Endodermal cell (in vitro differentiated cells): ENCODE results near the gene ZNF516. TPM values are rescaled to one million over a fixed set of nuclear protein-coding genes. Genes with fewer than 3 reads are reported as not detected.

Source experiments
- DNase-seq: peaks from one replicate; pipeline ENCODE4 v3.0.0-alpha.2; 2017
- H3K27ac ChIP-seq: 2 replicates; pipeline ENCODE4 v1.5.1; 2013; ENCODE audit warnings: mild to moderate bottlenecking, low read depth, low read length, moderate library complexity
- H3K27me3 ChIP-seq: 2 replicates; pipeline ENCODE4 v1.6.1; 2013; ENCODE audit warnings: mild to moderate bottlenecking, low read length, moderate library complexity; ENCODE audit not compliant: insufficient read depth, control insufficient read depth, poor library complexity, severe bottlenecking
- H3K36me3 ChIP-seq: 2 replicates; pipeline ENCODE4 v1.7.0; 2013; ENCODE audit warnings: mild to moderate bottlenecking, low read length, moderate library complexity; ENCODE audit not compliant: control insufficient read depth, insufficient read depth
- H3K4me1 ChIP-seq: one replicate; pipeline ENCODE4 v1.7.0; 2013; ENCODE audit warnings: low read length; ENCODE audit not compliant: control insufficient read depth, insufficient read depth
- H3K4me3 ChIP-seq: 2 replicates; pipeline ENCODE4 v1.5.1; 2013; ENCODE audit warnings: mild to moderate bottlenecking, low read length, moderate library complexity
- H3K9ac ChIP-seq: 2 replicates; pipeline ENCODE4 v1.6.1; 2013; ENCODE audit warnings: mild to moderate bottlenecking, low read length, moderate library complexity; ENCODE audit not compliant: poor library complexity, severe bottlenecking; ENCODE audit errors: extremely low read depth
- H3K9me3 ChIP-seq: 2 replicates; pipeline ENCODE4 v1.6.1; 2013; ENCODE audit warnings: mild to moderate bottlenecking, low read length, moderate library complexity; ENCODE audit not compliant: control insufficient read depth
- H3K27ac Mint-ChIP-seq: 2 replicates; pipeline ENCODE4 v1.8.0; 2020; ENCODE audit warnings: mixed read lengths
- H3K27me3 Mint-ChIP-seq: 2 replicates; pipeline ENCODE4 v1.8.0; 2021; ENCODE audit warnings: mild to moderate bottlenecking, mixed read lengths; ENCODE audit not compliant: insufficient read depth
- H3K36me3 Mint-ChIP-seq: 2 replicates; pipeline ENCODE4 v1.8.0; 2020; ENCODE audit warnings: low read depth, mixed read lengths
- H3K4me1 Mint-ChIP-seq: 2 replicates; pipeline ENCODE4 v1.8.0; 2020; ENCODE audit warnings: mixed read lengths
- H3K4me3 Mint-ChIP-seq: 2 replicates; pipeline ENCODE4 v1.8.0; 2020; ENCODE audit warnings: mild to moderate bottlenecking, moderate library complexity, mixed read lengths
- H3K9me3 Mint-ChIP-seq: 2 replicates; pipeline ENCODE4 v1.8.0; 2020; ENCODE audit warnings: mild to moderate bottlenecking, mixed read lengths
- WGBS, 2 experiments: methylation state at CpG; one replicate each; pipeline versions ENCODE4 v1.1.5 to v1.1.7; 2013; ENCODE audit warnings: missing lambda C conversion rate in 2 of 2, mixed read lengths in 1 of 2; ENCODE audit not compliant: insufficient coverage in 1 of 2, insufficient read length in 1 of 2; 5-methylcytosine and 5-hydroxymethylcytosine counted together
- total RNA-seq, 2 donors: library from RNA; stranded (reverse); fragmentation: NEBNext Ultra II Directional in 1 of 2; extraction: Animal tissue kit (Norgen Biotek cat#: 25700) in 1 of 2; gene quantifications; 2 replicates in 1 of 2; 3 replicates in 1 of 2; pipeline ENCODE4 v1.2.1, GENCODE V29; 2021
- TF ChIP-seq, protein P1 (sequence below): fragments of 200-600 bp; sonication (generic); conservative IDR thresholded peaks from 2 replicates; pipeline ENCODE4 v1.5.0; 2021; ENCODE audit warnings: antibody characterized with exemption, mild to moderate bottlenecking

The ZNF516 gene
- total RNA-seq, 2 donors from 2014 or later: 60.2 to 77.9 TPM

DNA sequence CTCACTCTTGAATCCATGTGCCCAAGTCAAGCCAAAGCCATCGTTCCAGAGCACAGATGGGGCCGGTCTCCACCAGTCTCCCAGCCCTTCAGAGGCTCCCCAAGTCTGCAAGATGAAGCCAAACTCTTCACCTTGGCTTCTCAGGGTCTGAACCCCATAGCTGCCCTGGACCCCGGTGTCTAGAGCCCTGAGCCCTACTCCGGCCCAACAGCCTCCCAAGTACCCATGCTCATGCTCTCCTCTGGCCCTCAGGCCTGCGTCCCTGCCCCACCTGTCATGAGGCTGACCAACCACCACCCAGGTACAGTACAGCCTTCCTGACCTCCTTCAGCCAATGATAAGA, 46.0 kb downstream of the ZNF516 start:
- Histone ChIP-seq H3K4me3 (no peak overlapping the region), H3K36me3 (no peaks in the 10 kb centered on the region), H3K27ac (no peak overlapping the region), H3K9me3 (no peaks in the 10 kb centered on the region), H3K27me3 (no peaks in the 10 kb centered on the region), H3K4me1 (peaks cover 26% of the 10 kb centered on the region), H3K9ac (no peak overlapping the region)
- Mint-ChIP-seq H3K36me3 (peaks cover 5% of the 10 kb centered on the region), H3K27ac (no peak overlapping the region), H3K4me1 (peaks cover 82% of the 10 kb centered on the region), H3K27me3 (peaks cover 6% of the 10 kb centered on the region), H3K4me3 (no peak overlapping the region), H3K9me3 (no peaks in the 10 kb centered on the region)
- DNase-seq: peak; percentile 28
- 94 to 97% methylated on average over 5 of the region's 5 CpGs for WGBS, 2 experiments
- TF ChIP-seq, protein P1, sequence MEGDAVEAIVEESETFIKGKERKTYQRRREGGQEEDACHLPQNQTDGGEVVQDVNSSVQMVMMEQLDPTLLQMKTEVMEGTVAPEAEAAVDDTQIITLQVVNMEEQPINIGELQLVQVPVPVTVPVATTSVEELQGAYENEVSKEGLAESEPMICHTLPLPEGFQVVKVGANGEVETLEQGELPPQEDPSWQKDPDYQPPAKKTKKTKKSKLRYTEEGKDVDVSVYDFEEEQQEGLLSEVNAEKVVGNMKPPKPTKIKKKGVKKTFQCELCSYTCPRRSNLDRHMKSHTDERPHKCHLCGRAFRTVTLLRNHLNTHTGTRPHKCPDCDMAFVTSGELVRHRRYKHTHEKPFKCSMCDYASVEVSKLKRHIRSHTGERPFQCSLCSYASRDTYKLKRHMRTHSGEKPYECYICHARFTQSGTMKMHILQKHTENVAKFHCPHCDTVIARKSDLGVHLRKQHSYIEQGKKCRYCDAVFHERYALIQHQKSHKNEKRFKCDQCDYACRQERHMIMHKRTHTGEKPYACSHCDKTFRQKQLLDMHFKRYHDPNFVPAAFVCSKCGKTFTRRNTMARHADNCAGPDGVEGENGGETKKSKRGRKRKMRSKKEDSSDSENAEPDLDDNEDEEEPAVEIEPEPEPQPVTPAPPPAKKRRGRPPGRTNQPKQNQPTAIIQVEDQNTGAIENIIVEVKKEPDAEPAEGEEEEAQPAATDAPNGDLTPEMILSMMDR: no peak

DNA sequence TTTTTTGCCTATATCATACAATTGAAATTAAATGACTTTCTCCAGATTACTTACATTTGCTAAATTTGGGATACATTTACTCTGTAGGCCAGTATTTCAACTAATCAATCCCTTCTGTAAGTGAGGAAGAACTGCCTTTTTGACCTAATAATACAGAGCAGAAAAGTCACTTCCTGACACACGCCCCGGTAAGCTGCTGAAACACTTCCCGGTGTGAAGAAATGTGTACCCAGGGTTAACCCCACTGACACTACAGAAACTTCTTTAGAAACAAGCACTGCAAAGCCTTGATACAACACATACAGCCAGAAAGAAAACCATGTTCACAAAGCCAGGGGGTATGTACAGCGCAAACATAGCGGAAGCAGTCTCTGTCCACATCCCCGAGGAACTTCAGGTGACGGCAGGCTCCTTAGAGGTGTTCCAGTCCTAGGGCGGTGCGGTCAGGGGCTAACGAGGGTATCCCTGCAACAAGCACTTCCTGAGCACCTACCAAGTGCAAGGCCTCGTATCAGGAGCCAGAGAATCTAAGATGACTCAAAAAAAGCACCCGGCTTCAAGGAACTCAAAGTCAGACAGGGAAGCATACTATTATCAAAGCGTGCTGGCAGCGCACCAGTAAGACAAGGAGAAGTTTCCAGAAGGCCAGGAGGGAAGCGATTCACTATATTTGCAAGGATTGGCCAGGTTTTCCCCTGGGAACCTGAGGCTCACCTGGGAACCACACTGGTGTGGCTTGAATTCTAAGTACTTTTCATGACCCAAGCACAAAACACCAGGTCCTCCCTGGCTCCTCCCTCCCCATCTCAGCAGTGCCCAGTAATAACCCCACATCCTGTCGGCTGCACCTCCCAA, 46.6 kb downstream of the ZNF516 start:
- H3K27ac ChIP-seq: no peak overlapping the region
- no peak overlapping the region for H3K4me3 Mint-ChIP-seq
- H3K36me3 ChIP-seq: no peaks in the 10 kb centered on the region
- DNase-seq: no peak
- no peaks in the 10 kb centered on the region for H3K27me3 ChIP-seq
- no peaks in the 10 kb centered on the region for H3K9me3 ChIP-seq
- H3K4me3 ChIP-seq: no peak overlapping the region
- no peaks in the 10 kb centered on the region for H3K9me3 Mint-ChIP-seq
- TF ChIP-seq, protein P1: no peak
- H3K36me3 Mint-ChIP-seq: peaks cover 5% of the 10 kb centered on the region
- H3K27ac Mint-ChIP-seq: no peak overlapping the region
- H3K4me1 Mint-ChIP-seq: peaks cover 80% of the 10 kb centered on the region
- no peak overlapping the region for H3K9ac ChIP-seq
- peaks cover 25% of the 10 kb centered on the region for H3K4me1 ChIP-seq
- peaks cover 6% of the 10 kb centered on the region for H3K27me3 Mint-ChIP-seq
- 93 to 95% methylated on average over 15 to 16 of the region's 16 CpGs for WGBS, 2 experiments

DNA sequence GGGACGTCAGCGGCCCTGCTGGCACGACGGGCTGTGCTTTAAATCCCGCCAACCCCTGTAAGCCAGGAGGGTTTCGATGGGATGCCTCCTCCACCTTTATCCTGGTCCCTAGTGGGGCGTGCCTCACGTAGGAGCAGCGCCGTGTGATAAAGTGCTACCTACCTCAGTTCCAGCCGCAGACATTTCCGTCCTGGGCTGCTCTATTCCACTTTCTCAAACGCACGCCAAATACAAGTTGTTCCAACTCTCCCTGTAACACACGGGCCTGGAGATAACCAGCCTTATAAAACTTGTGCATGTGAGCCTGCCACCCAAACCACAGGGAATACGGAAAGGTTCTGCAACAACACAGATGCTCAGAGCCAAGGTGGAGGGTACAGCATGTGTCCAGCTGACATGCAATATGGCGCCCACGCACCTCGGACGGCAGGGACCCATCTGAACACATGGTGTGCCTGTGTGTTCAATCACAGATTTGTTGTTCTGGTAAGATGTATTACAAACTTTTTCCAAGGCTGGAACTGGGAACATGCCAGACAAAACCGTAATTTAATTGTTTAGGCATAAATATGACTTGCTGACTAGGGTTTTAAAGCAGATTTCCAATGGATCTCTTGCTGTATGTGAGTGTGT, 47.7 kb downstream of the ZNF516 start:
- Histone ChIP-seq H3K9me3 (no peaks in the 10 kb centered on the region), H3K27ac (no peak overlapping the region), H3K4me3 (no peak overlapping the region), H3K27me3 (no peaks in the 10 kb centered on the region), H3K9ac (no peak overlapping the region), H3K36me3 (no peaks in the 10 kb centered on the region), H3K4me1 (peaks cover 21% of the 10 kb centered on the region)
- Mint-ChIP-seq H3K9me3 (no peaks in the 10 kb centered on the region), H3K4me3 (no peak overlapping the region), H3K27ac (no peak overlapping the region), H3K27me3 (peaks cover 6% of the 10 kb centered on the region), H3K4me1 (peaks cover 70% of the 10 kb centered on the region), H3K36me3 (peaks cover 6% of the 10 kb centered on the region)
- WGBS, 2 experiments: 95 to 98% methylated on average over 15 to 21 of the region's 21 CpGs
- DNase-seq: no peak
- TF ChIP-seq, protein P1: no peak
